Mucosa of descending colon (tissue), 3 donors: Measurements from ENCODE around the gene SYT17. TPM values are rescaled to one million over a fixed set of nuclear protein-coding genes. Genes with fewer than 3 reads are reported as not detected.
A peak's percentile ranks its signal among the peaks of the same experiment; 100 is the strongest.

ENCODE experiments used
- ATAC-seq: fragments of 200-7000 bp; cut with Tn5 transposase; one replicate; pipeline ENCODE4 v1.9.1; 2020; ENCODE audit warnings: mild to moderate bottlenecking, moderate library complexity
- DNase-seq, 3 donors: peaks; one replicate each; pipeline ENCODE4 v3.0.0-alpha.2; 2020
- H3K36me3 ChIP-seq: fragments of 200-600 bp; one replicate; pipeline ENCODE4 v1.8.0; 2021; ENCODE audit warnings: low read depth, mild to moderate bottlenecking
- H3K4me1 ChIP-seq: fragments of 200-600 bp; one replicate; pipeline ENCODE4 v1.8.0; 2021; ENCODE audit warnings: low read depth, mild to moderate bottlenecking
- H3K4me3 ChIP-seq: fragments of 200-600 bp; one replicate; pipeline ENCODE4 v1.8.0; 2021; ENCODE audit warnings: mild to moderate bottlenecking
- H3K9me3 ChIP-seq: fragments of 200-600 bp; one replicate; pipeline ENCODE4 v1.8.0; 2021; ENCODE audit warnings: mild to moderate bottlenecking
- intact Hi-C, 2 donors: fragments of 100-400 bp; cut with DNase I in 1 of 2; cut with micrococcal nuclease in 1 of 2; formaldehyde crosslinking; loops; one replicate each; pipeline versions ENCODE4 v1.11.0 to v1.11.1; 2022; cut with DNase I, micrococcal nuclease
- total RNA-seq, 3 donors: library from RNA; stranded (reverse); fragmentation: NEBNext Ultra II Directional in 2 of 3; extraction: Animal tissue kit (Norgen Biotek cat#: 25700) in 2 of 3; gene quantifications; one replicate each; pipeline versions ENCODE4 v1.2.1 to v1.2.4, GENCODE V29; 2021 to 2023
- TF ChIP-seq, protein P1 (sequence below): fragments of 200-600 bp; IDR thresholded peaks from one replicate; pipeline ENCODE4 v1.8.0; 2022; ENCODE audit warnings: antibody characterized with exemption, mild to moderate bottlenecking
- donor health status: DM: no; HTN: no; CAD: no; lungs with moderate emphysema.
- donor health status: DM: no; HTN: no; CAD: no.
- donor health status: DM: no; HTN: yes; CAD: no.

Gene SYT17
- total RNA-seq, 3 donors from 2014 or later, result 4.9 to 13.3 (median 5.9) TPM

DNA sequence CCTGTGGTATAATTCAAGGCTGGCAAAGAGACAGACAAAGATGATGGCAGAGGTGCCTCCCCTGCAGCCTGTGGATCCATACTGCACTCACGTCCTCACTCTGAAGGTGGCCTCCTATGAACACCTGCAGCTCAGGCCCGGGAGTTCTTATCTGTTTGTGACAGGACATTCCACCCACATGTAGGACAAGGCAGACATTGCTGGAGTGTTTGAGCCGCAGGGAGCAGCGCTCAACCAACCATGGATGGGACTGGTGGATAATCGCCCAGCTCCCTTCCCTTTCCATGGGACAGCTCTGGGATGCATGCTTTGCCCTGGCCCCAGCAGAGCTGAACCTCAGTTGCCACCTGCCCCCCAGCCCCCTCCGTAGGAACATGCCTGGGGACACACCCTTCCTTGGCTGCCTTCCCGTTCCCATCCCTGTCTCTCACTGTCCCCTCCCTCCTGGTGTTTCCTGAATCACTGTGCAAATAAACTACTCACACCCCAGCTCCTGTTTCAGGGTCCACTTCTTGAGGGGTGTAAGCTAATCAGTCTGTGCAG lies 32.1 kb upstream of the SYT17 start:
- peak; percentile 89 for ATAC-seq
- TF ChIP-seq, protein P1, sequence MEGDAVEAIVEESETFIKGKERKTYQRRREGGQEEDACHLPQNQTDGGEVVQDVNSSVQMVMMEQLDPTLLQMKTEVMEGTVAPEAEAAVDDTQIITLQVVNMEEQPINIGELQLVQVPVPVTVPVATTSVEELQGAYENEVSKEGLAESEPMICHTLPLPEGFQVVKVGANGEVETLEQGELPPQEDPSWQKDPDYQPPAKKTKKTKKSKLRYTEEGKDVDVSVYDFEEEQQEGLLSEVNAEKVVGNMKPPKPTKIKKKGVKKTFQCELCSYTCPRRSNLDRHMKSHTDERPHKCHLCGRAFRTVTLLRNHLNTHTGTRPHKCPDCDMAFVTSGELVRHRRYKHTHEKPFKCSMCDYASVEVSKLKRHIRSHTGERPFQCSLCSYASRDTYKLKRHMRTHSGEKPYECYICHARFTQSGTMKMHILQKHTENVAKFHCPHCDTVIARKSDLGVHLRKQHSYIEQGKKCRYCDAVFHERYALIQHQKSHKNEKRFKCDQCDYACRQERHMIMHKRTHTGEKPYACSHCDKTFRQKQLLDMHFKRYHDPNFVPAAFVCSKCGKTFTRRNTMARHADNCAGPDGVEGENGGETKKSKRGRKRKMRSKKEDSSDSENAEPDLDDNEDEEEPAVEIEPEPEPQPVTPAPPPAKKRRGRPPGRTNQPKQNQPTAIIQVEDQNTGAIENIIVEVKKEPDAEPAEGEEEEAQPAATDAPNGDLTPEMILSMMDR, result no peak
- Histone ChIP-seq H3K9me3 (no peaks in the 10 kb centered on the region), H3K36me3 (no peaks in the 10 kb centered on the region), H3K4me1 (peaks cover 34% of the 10 kb centered on the region), H3K4me3 (no peak overlapping the region)
- intact Hi-C loops, result no loop called here
- DNase-seq, result peak; percentile 84 to 92 (median 86)

GRCh38 chr16:19136549-19137196 lies 31.4 kb upstream of the SYT17 start:
- Histone ChIP-seq H3K36me3 (no peaks in the 10 kb centered on the region), H3K9me3 (no peaks in the 10 kb centered on the region), H3K4me1 (peaks cover 27% of the 10 kb centered on the region), H3K4me3 (no peak overlapping the region)
- TF ChIP-seq, protein P1, result no peak
- peak in 2 of 3 donors; percentile 35 to 40 for DNase-seq
- ATAC-seq, result peak; percentile 63
- intact Hi-C loops, result no loop called here

DNA sequence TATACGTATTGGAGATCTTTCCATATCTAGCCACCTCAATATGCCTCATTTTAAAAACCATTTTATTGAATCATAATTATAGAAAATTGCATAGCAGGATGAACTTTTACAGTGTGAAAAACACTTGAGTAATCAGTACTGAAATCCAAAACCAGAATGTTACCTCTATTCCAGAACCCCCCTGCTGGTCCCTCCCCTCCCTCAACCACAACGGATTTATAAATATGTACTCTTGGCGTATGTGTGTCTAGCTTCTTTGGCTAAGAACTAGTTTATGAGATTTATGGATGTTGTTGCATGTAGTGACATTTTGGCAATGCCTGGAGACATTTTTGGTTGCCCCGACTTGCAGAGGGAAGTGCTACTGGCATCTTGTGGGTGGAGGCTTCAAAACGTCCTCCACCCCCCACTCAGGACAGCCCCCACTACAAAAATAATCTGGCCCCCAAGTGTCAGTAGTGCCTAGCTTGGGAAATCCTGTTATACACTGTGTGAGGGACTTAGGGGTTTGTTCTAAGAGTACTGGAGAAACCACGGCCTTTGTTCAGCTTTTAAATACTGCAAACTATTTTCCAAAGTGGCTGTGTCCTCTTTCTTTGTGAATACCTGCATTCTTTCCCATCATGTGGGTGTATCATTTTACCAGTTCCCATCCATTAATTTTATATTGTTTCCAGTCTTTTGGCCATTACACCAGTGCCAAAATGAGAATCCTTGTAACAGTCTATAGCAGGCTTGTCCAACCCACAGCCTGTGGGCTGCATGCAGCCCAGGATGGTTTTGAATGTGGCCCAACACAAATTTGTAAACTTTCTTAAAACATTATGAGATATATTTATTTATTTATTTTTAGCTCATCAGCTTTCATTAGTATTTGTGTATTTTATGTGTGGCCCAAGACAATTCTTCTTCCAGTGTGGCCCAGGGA lies 30.6 kb upstream of the SYT17 start:
- ATAC-seq, result no peak
- TF ChIP-seq, protein P1, result no peak
- intact Hi-C loops, result no loop called here
- H3K4me3 ChIP-seq, result no peak overlapping the region
- DNase-seq, result no peak
- H3K9me3 ChIP-seq, result no peaks in the 10 kb centered on the region
- no peaks in the 10 kb centered on the region for H3K36me3 ChIP-seq
- peaks cover 24% of the 10 kb centered on the region for H3K4me1 ChIP-seq

DNA sequence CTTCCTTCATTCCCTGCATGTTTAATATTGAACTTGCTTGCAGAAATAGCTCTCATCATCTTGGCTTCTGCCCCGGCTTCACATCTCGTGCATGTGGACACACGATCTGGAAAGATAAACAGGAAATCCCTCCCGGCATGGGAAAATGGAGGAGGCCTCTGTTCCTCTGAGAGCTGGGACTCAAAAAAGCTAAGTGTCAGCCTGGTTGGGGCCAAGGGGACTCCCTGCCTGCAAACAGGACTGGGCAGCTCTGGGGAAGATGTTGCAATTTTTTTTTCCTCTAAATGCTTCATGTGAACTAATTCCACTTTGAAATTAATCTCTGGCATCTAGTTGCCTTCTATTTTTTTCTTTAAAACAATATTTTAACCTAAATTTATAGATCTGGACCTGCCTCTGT lies 29.4 kb upstream of the SYT17 start:
- peaks cover 24% of the 10 kb centered on the region for H3K4me1 ChIP-seq
- peak; percentile 51 to 79 (median 65) for DNase-seq
- intact Hi-C loops, result no loop called here
- TF ChIP-seq, protein P1, result no peak
- no peaks in the 10 kb centered on the region for H3K36me3 ChIP-seq
- no peaks in the 10 kb centered on the region for H3K9me3 ChIP-seq
- H3K4me3 ChIP-seq, result no peak overlapping the region
- ATAC-seq, result peak; percentile 30

GRCh38 chr16:19139436-19140091 lies 28.5 kb upstream of the SYT17 start:
- Histone ChIP-seq H3K36me3 (no peaks in the 10 kb centered on the region), H3K4me1 (peaks cover 24% of the 10 kb centered on the region), H3K9me3 (no peaks in the 10 kb centered on the region), H3K4me3 (no peak overlapping the region)
- ATAC-seq (no peak), DNase-seq (no peak)
- TF ChIP-seq, protein P1, result no peak
- intact Hi-C loops, result no loop called here
